Non-pigmented ciliary epithelial cell (primary cell): ENCODE measurements around the gene GPC4.

Experiments
- DNase-seq: peaks from one replicate; pipeline ENCODE4 v3.0.0-alpha.2; 2010; ENCODE audit warnings: low read depth

Gene GPC4

GRCh38 chrX:133415276-133416105, at the start of gene GPC4:
Gene GPC4 (minus strand): TSS chrX:133415489. CDS start chrX:133414965, 524 bp downstream.
- DNase-seq = no peak

GRCh38 chrX:133461231-133461630, 45.9 kb upstream of the GPC4 start:
- no peak for DNase-seq

- DNase-seq = no peak
Observed at GRCh38 chrX:133454924-133455323, 39.6 kb upstream of the GPC4 start.

GRCh38 chrX:133454491-133454914, 39.2 kb upstream of the GPC4 start:
- DNase-seq = no peak

- no peak for DNase-seq
Observed at GRCh38 chrX:133448512-133449076, 33.3 kb upstream of the GPC4 start.

- no peak for DNase-seq
Observed at GRCh38 chrX:133444952-133445831, 29.9 kb upstream of the GPC4 start.

- DNase-seq = no peak
Observed at GRCh38 chrX:133444196-133444595, 28.9 kb upstream of the GPC4 start.

- DNase-seq = no peak
Observed at GRCh38 chrX:133440797-133441163, 25.5 kb upstream of the GPC4 start.

- DNase-seq = no peak
Observed at GRCh38 chrX:133440081-133440796, 24.9 kb upstream of the GPC4 start.

GRCh38 chrX:133437766-133438165, 22.5 kb upstream of the GPC4 start:
- DNase-seq = no peak

- DNase-seq = no peak
Observed at GRCh38 chrX:133437356-133437755, 22.1 kb upstream of the GPC4 start.

GRCh38 chrX:133435544-133436124, 20.3 kb upstream of the GPC4 start:
- DNase-seq = no peak

- no peak for DNase-seq
Observed at GRCh38 chrX:133434197-133434820, 19.0 kb upstream of the GPC4 start.

GRCh38 chrX:133419911-133420310, 4.6 kb upstream of the GPC4 start:
- no peak for DNase-seq

GRCh38 chrX:133418588-133418987, 3.3 kb upstream of the GPC4 start:
- DNase-seq = no peak

GRCh38 chrX:133417364-133417763, 2.1 kb upstream of the GPC4 start:
- no peak for DNase-seq

GRCh38 chrX:133414406-133415275, 648 bp downstream of the GPC4 start:
- no peak for DNase-seq

GRCh38 chrX:133413218-133413925, 1.9 kb downstream of the GPC4 start:
- no peak for DNase-seq

- no peak for DNase-seq
Observed at GRCh38 chrX:133412665-133413064, 2.6 kb downstream of the GPC4 start.

GRCh38 chrX:133412246-133412645, 3.0 kb downstream of the GPC4 start:
- DNase-seq = no peak
